AG20443 (cell line): ENCODE results near the gene CAMK1.

Experiments used
- DNase-seq: peaks from one replicate; pipeline ENCODE4 v3.0.0; 2012; ENCODE audit warnings: low spot score, mixed read lengths

Gene CAMK1

GRCh38 chr3:9710174-9710739, 59.5 kb downstream of the CAMK1 start:
- no peak for DNase-seq
